H9 (cell line): ENCODE measurements around the gene DCLRE1B. TPM values are rescaled to one million over a fixed set of nuclear protein-coding genes. Genes with fewer than 3 reads are reported as not detected.

Experiments used
- DNase-seq: peaks from one replicate; pipeline ENCODE4 v3.0.0-alpha.2; 2017
- H2AFZ ChIP-seq: one replicate; pipeline ENCODE4 v1.6.1; 2013; ENCODE audit warnings: mild to moderate bottlenecking, low read length, control low read depth, moderate library complexity
- H2AK5ac ChIP-seq: 2 replicates; pipeline ENCODE4 v1.6.1; 2013; ENCODE audit warnings: low read length, control low read depth, mixed read lengths; ENCODE audit not compliant: insufficient read length
- H2BK120ac ChIP-seq: one replicate; pipeline ENCODE4 v1.6.1; 2013; ENCODE audit warnings: low read depth, mild to moderate bottlenecking, low read length, control low read depth, inconsistent platforms; ENCODE audit not compliant: poor library complexity, severe bottlenecking
- H2BK12ac ChIP-seq: 2 replicates; pipeline ENCODE4 v1.6.1; 2013; ENCODE audit warnings: low read length, control low read depth, mixed read lengths, low read depth; ENCODE audit not compliant: insufficient read length
- H2BK15ac ChIP-seq: 2 replicates; pipeline ENCODE4 v1.6.1; 2013; ENCODE audit warnings: low read depth, low read length, control low read depth
- H2BK20ac ChIP-seq: one replicate; pipeline ENCODE4 v1.6.1; 2013; ENCODE audit warnings: low read depth, mild to moderate bottlenecking, low read length, control low read depth, inconsistent platforms; ENCODE audit not compliant: poor library complexity, severe bottlenecking
- H2BK5ac ChIP-seq: 2 replicates; pipeline ENCODE4 v1.6.1; 2013; ENCODE audit warnings: low read length, control low read depth, mixed read lengths; ENCODE audit not compliant: insufficient read length
- H3K14ac ChIP-seq: 2 replicates; pipeline ENCODE4 v1.6.1; 2013; ENCODE audit warnings: low read length, control low read depth; ENCODE audit not compliant: insufficient read depth
- H3K18ac ChIP-seq: 2 replicates; pipeline ENCODE4 v1.6.1; 2013; ENCODE audit warnings: low read depth, mild to moderate bottlenecking, mixed read lengths, low read length, control low read depth; ENCODE audit not compliant: insufficient read length
- H3K23ac ChIP-seq: 2 replicates; pipeline ENCODE4 v1.6.1; 2013; ENCODE audit warnings: low read length, control low read depth, mixed read lengths, low read depth; ENCODE audit not compliant: insufficient read length
- H3K23me2 ChIP-seq: 2 replicates; pipeline ENCODE4 v1.6.1; 2013; ENCODE audit warnings: low read depth, mild to moderate bottlenecking, mixed read lengths, low read length, control low read depth; ENCODE audit not compliant: insufficient read length, poor library complexity, severe bottlenecking
- H3K27ac ChIP-seq: 2 replicates; pipeline ENCODE4 v1.5.1; 2013; ENCODE audit warnings: low read length, control low read depth, mixed read lengths, low read depth; ENCODE audit not compliant: insufficient read length
- H3K27me3 ChIP-seq: 2 replicates; pipeline ENCODE4 v1.6.1; 2013; ENCODE audit warnings: low read length, control low read depth, inconsistent platforms; ENCODE audit not compliant: insufficient read depth
- H3K4ac ChIP-seq: 2 replicates; pipeline ENCODE4 v1.6.1; 2013; ENCODE audit warnings: low read depth, mild to moderate bottlenecking, control low read depth, inconsistent platforms, low read length, moderate library complexity
- H3K4me1 ChIP-seq: 2 replicates; pipeline ENCODE4 v1.6.1; 2013; ENCODE audit warnings: low read length, control low read depth, inconsistent platforms; ENCODE audit not compliant: insufficient read depth
- H3K4me2 ChIP-seq: 2 replicates; pipeline ENCODE4 v1.6.1; 2013; ENCODE audit warnings: low read length, control low read depth, mixed read lengths; ENCODE audit not compliant: insufficient read length, insufficient read depth
- H3K56ac ChIP-seq: 2 replicates; pipeline ENCODE4 v1.6.1; 2013; ENCODE audit warnings: low read depth, mild to moderate bottlenecking, mixed read lengths, low read length, control low read depth; ENCODE audit not compliant: insufficient read length
- H3K79me1 ChIP-seq: 2 replicates; pipeline ENCODE4 v1.6.1; 2013; ENCODE audit warnings: low read depth, mild to moderate bottlenecking, moderate library complexity, low read length, control low read depth, inconsistent platforms; ENCODE audit not compliant: insufficient read depth, poor library complexity, severe bottlenecking
- H3K79me2 ChIP-seq: 2 replicates; pipeline ENCODE4 v1.6.1; 2013; ENCODE audit warnings: low read length, control low read depth, inconsistent platforms; ENCODE audit not compliant: insufficient read depth
- H3K9ac ChIP-seq: 2 replicates; pipeline ENCODE4 v1.6.1; 2013; ENCODE audit warnings: low read length, control low read depth, mixed read lengths; ENCODE audit not compliant: insufficient read length; ENCODE audit errors: extremely low read depth
- H3K9me3 ChIP-seq: one replicate; pipeline ENCODE4 v1.6.1; 2013; ENCODE audit warnings: low read depth, low read length, inconsistent platforms; ENCODE audit not compliant: control insufficient read depth
- H3T11ph ChIP-seq: one replicate; pipeline ENCODE4 v1.6.1; 2013; ENCODE audit warnings: mild to moderate bottlenecking, low read length, control low read depth, inconsistent platforms
- H4K20me1 ChIP-seq: one replicate; pipeline ENCODE4 v1.6.1; 2013; ENCODE audit not compliant: control insufficient read depth, insufficient read length, insufficient read depth
- H4K5ac ChIP-seq: 2 replicates; pipeline ENCODE4 v1.6.1; 2013; ENCODE audit warnings: low read depth, mild to moderate bottlenecking, mixed read lengths, low read length, control low read depth; ENCODE audit not compliant: insufficient read length
- H4K8ac ChIP-seq: replicated peaks from 2 replicates; pipeline ENCODE4 v1.6.1; 2013; ENCODE audit warnings: low read length, control low read depth, mixed read lengths, low read depth; ENCODE audit not compliant: insufficient read length
- H4K91ac ChIP-seq: 2 replicates; pipeline ENCODE4 v1.6.1; 2013; ENCODE audit warnings: low read depth, mild to moderate bottlenecking, moderate library complexity, mixed read lengths, low read length, control low read depth; ENCODE audit not compliant: insufficient read length
- H3K27ac Mint-ChIP-seq, 3 experiments: 2 replicates in 2 of 3; 3 replicates in 1 of 3; pipeline ENCODE4 v1.8.0; 2020 to 2021; ENCODE audit warnings: mixed read lengths in 3 of 3, mild to moderate bottlenecking in 1 of 3, moderate library complexity in 1 of 3
- H3K27me3 Mint-ChIP-seq: 2 replicates; pipeline ENCODE4 v1.8.0; 2021; ENCODE audit warnings: low read depth, mild to moderate bottlenecking, moderate library complexity, mixed read lengths
- H3K36me3 Mint-ChIP-seq, 3 experiments: 2 replicates in 2 of 3; 3 replicates in 1 of 3; pipeline ENCODE4 v1.8.0; 2020 to 2021; ENCODE audit warnings: low read depth in 3 of 3, mixed read lengths in 3 of 3; ENCODE audit not compliant: insufficient read depth in 1 of 3
- H3K4me1 Mint-ChIP-seq, 2 experiments: 2 replicates each; pipeline ENCODE4 v1.8.0; 2020; ENCODE audit warnings: mixed read lengths in 2 of 2
- H3K4me3 Mint-ChIP-seq, 2 experiments: 2 replicates in 1 of 2; 3 replicates in 1 of 2; pipeline ENCODE4 v1.8.0; 2020 to 2021; ENCODE audit warnings: mild to moderate bottlenecking in 2 of 2, mixed read lengths in 2 of 2, moderate library complexity in 1 of 2
- H3K9me3 Mint-ChIP-seq, 2 experiments: 2 replicates in 1 of 2; 3 replicates in 1 of 2; pipeline ENCODE4 v1.8.0; 2020; ENCODE audit warnings: mild to moderate bottlenecking in 2 of 2, mixed read lengths in 2 of 2, moderate library complexity in 1 of 2
- WGBS: extraction: QIAGEN DNeasy Blood & Tissue Kit; methylation state at CpG from one replicate; pipeline ENCODE4 v1.1.7; 2013; ENCODE audit warnings: missing lambda C conversion rate, low lambda C conversion rate, mixed read lengths; ENCODE audit not compliant: insufficient read length; ENCODE audit errors: extremely low coverage; 5-methylcytosine and 5-hydroxymethylcytosine counted together
- total RNA-seq: library from RNA; stranded (reverse); gene quantifications from 2 replicates; pipeline ENCODE4 v1.2.1, GENCODE V29; 2021
- TF ChIP-seq, protein P1 (sequence below): fragments of 200-600 bp; sonication (generic); conservative IDR thresholded peaks from 3 replicates; pipeline ENCODE4 v1.8.0; 2021; ENCODE audit warnings: antibody characterized with exemption, mild to moderate bottlenecking

The DCLRE1B gene
- total RNA-seq, 1 experiment from 2014 or later, result 13.4 TPM

- H2BK5ac ChIP-seq, result no peak overlapping the region
- peaks cover 5% of the 10 kb centered on the region for H3K23me2 ChIP-seq
- no CpG with 5 or more reads among the region's 2 CpGs for WGBS
- Mint-ChIP-seq H3K4me1 (peaks cover 8 to 9% of the 10 kb centered on the region in 2 experiments), H3K27me3 (peaks cover 22% of the 10 kb centered on the region), H3K9me3 (no peaks in the 10 kb centered on the region), H3K27ac (no peak overlapping the region), H3K4me3 (no peak overlapping the region), H3K36me3 (no peaks in the 10 kb centered on the region)
- no peak overlapping the region for H4K5ac ChIP-seq
- no peak overlapping the region for H3K56ac ChIP-seq
- DNase-seq, result no peak
- H3K4me2 ChIP-seq, result no peak overlapping the region
- no peak overlapping the region for H2BK20ac ChIP-seq
- no peak overlapping the region for H2AFZ ChIP-seq
- H4K91ac ChIP-seq, result no peak overlapping the region
- H2BK12ac ChIP-seq, result no peak overlapping the region
- H3K9me3 ChIP-seq, result no peaks in the 10 kb centered on the region
- H3K4ac ChIP-seq, result no peak overlapping the region
- H3K14ac ChIP-seq, result no peak overlapping the region
- H3T11ph ChIP-seq, result no peak overlapping the region
- H3K23ac ChIP-seq, result no peak overlapping the region
- H3K79me1 ChIP-seq, result no peaks in the 10 kb centered on the region
- H2AK5ac ChIP-seq, result no peak overlapping the region
- H4K20me1 ChIP-seq, result no peaks in the 10 kb centered on the region
- H3K4me1 ChIP-seq, result no peaks in the 10 kb centered on the region
- no peak overlapping the region for H2BK15ac ChIP-seq
- H3K27ac ChIP-seq, result no peak overlapping the region
- no peak overlapping the region for H2BK120ac ChIP-seq
- no peak overlapping the region for H3K9ac ChIP-seq
- H3K79me2 ChIP-seq, result no peaks in the 10 kb centered on the region
- H4K8ac ChIP-seq, result no peak overlapping the region
- no peak overlapping the region for H3K18ac ChIP-seq
- TF ChIP-seq, protein P1, sequence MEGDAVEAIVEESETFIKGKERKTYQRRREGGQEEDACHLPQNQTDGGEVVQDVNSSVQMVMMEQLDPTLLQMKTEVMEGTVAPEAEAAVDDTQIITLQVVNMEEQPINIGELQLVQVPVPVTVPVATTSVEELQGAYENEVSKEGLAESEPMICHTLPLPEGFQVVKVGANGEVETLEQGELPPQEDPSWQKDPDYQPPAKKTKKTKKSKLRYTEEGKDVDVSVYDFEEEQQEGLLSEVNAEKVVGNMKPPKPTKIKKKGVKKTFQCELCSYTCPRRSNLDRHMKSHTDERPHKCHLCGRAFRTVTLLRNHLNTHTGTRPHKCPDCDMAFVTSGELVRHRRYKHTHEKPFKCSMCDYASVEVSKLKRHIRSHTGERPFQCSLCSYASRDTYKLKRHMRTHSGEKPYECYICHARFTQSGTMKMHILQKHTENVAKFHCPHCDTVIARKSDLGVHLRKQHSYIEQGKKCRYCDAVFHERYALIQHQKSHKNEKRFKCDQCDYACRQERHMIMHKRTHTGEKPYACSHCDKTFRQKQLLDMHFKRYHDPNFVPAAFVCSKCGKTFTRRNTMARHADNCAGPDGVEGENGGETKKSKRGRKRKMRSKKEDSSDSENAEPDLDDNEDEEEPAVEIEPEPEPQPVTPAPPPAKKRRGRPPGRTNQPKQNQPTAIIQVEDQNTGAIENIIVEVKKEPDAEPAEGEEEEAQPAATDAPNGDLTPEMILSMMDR, result no peak
- H3K27me3 ChIP-seq, result no peaks in the 10 kb centered on the region
These were observed 19.3 kb downstream of the DCLRE1B start for GRCh38 chr1:113924473-113924872.
